ENCODE measurements around the gene NUDCD3. TPM values are rescaled to one million over a fixed set of nuclear protein-coding genes. Genes with fewer than 3 reads are reported as not detected.

Gene NUDCD3
- total RNA-seq, 4 donors from 2014 or later: 44.9 to 92.4 (median 73.0) TPM

- WGBS: 79% methylated on average over 6 of the region's 6 CpGs
- Histone ChIP-seq H3K27ac (replicated peaks in 1 of 4) (no peak overlapping the region), H3K4me1 (peaks cover 3 to 19% (median 12%) of the 10 kb centered on the region in 4 donors), H3K27me3 (peaks cover 0 to 27% (median 0%) of the 10 kb centered on the region in 4 donors), H3K9me3 (no peaks in the 10 kb centered on the region), H3K36me3 (no peaks in the 10 kb centered on the region), H3K4me3 (no peak overlapping the region)
- intact Hi-C loops (cut with DNase I): no loop called here
- DNase-seq (ENCODE audit: extremely low spot score): no peak
- TF ChIP-seq POLR2A (IDR thresholded peaks at IDR 0.05; ENCODE audit: low read depth): no peak
- no peak for TF ChIP-seq POLR2AphosphoS5 (IDR thresholded peaks at IDR 0.05)
- TF ChIP-seq CTCF (IDR thresholded peaks at IDR 0.05): no peak
Measured at GRCh38 chr7:44330331-44330730, 160.1 kb downstream of the NUDCD3 start.

GRCh38 chr7:44329888-44330287 is 160.6 kb downstream of the NUDCD3 start:
- H3K9me3 ChIP-seq: no peaks in the 10 kb centered on the region
- no peak for DNase-seq (ENCODE audit: extremely low spot score)
- intact Hi-C loops (cut with DNase I): no loop called here
- H3K27me3 ChIP-seq: peaks cover 0 to 31% (median 0%) of the 10 kb centered on the region in 4 donors
- peaks cover 3 to 23% (median 12%) of the 10 kb centered on the region in 4 donors for H3K4me1 ChIP-seq
- no peak overlapping the region for H3K4me3 ChIP-seq
- H3K36me3 ChIP-seq: no peaks in the 10 kb centered on the region
- TF ChIP-seq EP300 (IDR thresholded peaks at IDR 0.05) (no peak), CTCF (IDR thresholded peaks at IDR 0.05) (no peak), POLR2A (IDR thresholded peaks at IDR 0.05; ENCODE audit: low read depth) (no peak), POLR2AphosphoS5 (IDR thresholded peaks at IDR 0.05) (no peak)
- H3K27ac ChIP-seq (replicated peaks in 1 of 4): no peak overlapping the region
- WGBS: 80% methylated on average over 2 of the region's 3 CpGs

Small RNA genes within 50 kb of the gene (small RNA-seq; reads per million reads assigned to genes)
- gene RNU6-1097P: 0 reads per million in 3 donors

Other genes starting within 250 kb of the NUDCD3 start
- gene CAMK2B, start 165.1 kb downstream of the NUDCD3 start, total RNA-seq: 1 to 10 TPM in 3 of 4 donors, under 1 TPM in 1; 0.50 to 2.0 (median 1.2) TPM
- gene NPC1L1, start 50.7 kb upstream of the NUDCD3 start, total RNA-seq: under 1 TPM in 2 of 4 donors, not detected in 2; 0.17 to 0.57 TPM
- 10 to 100 TPM; 35.3 to 54.2 (median 49.4) TPM for gene DDX56, start 83.2 kb upstream of the NUDCD3 start, total RNA-seq
- 100 to 1,000 TPM in 2 of 4 donors, 10 to 100 TPM in 2; 82.3 to 154 (median 116) TPM for gene TMED4, start 91.6 kb upstream of the NUDCD3 start, total RNA-seq
- 100 to 1,000 TPM; 135 to 184 (median 145) TPM for gene OGDH, start 116.0 kb upstream of the NUDCD3 start, total RNA-seq

All from esophagus muscularis mucosa (tissue), 4 donors.